Left lung (tissue), 14 donors: ENCODE data around the gene IGSF6. TPM values are rescaled to one million over a fixed set of nuclear protein-coding genes. Genes with fewer than 3 reads are reported as not detected.

Experiments
- ATAC-seq: fragments of 200-7000 bp; cut with Tn5 transposase; one replicate; pipeline ENCODE4 v1.9.1; 2020; ENCODE audit warnings: moderate library complexity
- DNase-seq, 4 donors: peaks; one replicate each; pipeline ENCODE4 v3.0.0-alpha.2; 2013 to 2020
- H3K27ac ChIP-seq, 2 donors: fragments of 200-600 bp; sonication (generic) in 1 of 2; one replicate each; pipeline versions ENCODE4 v1.5.0 to v1.8.0; 2020 to 2021
- H3K27me3 ChIP-seq, 2 donors: fragments of 200-600 bp; sonication (generic) in 1 of 2; one replicate each; pipeline versions ENCODE4 v1.5.0 to v1.8.0; 2020 to 2021
- H3K36me3 ChIP-seq, 2 donors: fragments of 200-600 bp; sonication (generic) in 1 of 2; one replicate each; pipeline versions ENCODE4 v1.5.0 to v1.8.0; 2020 to 2021
- H3K4me1 ChIP-seq, 2 donors: fragments of 200-600 bp; one replicate each; pipeline ENCODE4 v1.8.0; 2021
- H3K4me3 ChIP-seq, 2 donors: fragments of 200-600 bp; sonication (generic) in 1 of 2; one replicate each; pipeline versions ENCODE4 v1.5.0 to v1.8.0; 2020 to 2021; ENCODE audit warnings: mild to moderate bottlenecking in 1 of 2
- H3K9me3 ChIP-seq, 2 donors: fragments of 200-600 bp; sonication (generic) in 1 of 2; one replicate each; pipeline versions ENCODE4 v1.5.0 to v1.8.0; 2020 to 2021
- CTCF ChIP-seq, 2 donors: fragments of 200-600 bp; sonication (generic) in 1 of 2; IDR thresholded peaks; one replicate each; pipeline versions ENCODE4 v1.5.0 to v1.8.0; 2021; ENCODE audit warnings: antibody characterized with exemption in 2 of 2
- intact Hi-C, 2 donors: fragments of 100-400 bp; cut with DNase I; formaldehyde crosslinking; loops; one replicate each; pipeline versions ENCODE4 v1.11.2 to v1.14.2; 2022
- long read RNA-seq, 12 donors: library from polyadenylated mRNA in 2 of 12; unstranded in 2 of 12; transcript quantifications; one replicate each; pipeline ENCODE4 v2.0.0 and lab custom pipeline, GENCODE V29; 2019 to 2026
- polyA plus RNA-seq, 6 donors: library from polyadenylated mRNA; unstranded; fragments of 120-200 nt; gene quantifications; one replicate each; pipeline ENCODE4 v1.2.1, GENCODE V29; 2013; ENCODE audit not compliant: insufficient read length in 6 of 6
- total RNA-seq, 2 donors: library from RNA; stranded (reverse); fragmentation: NEBNext Ultra II Directional; extraction: Animal tissue kit (Norgen Biotek cat#: 25700); gene quantifications; one replicate each; pipeline ENCODE4 v1.2.1, GENCODE V29; 2021
- donor health status: DM: no; HTN: yes; CAD: no.
- donor health status: DM: no; HTN: no; CAD: no.

Gene IGSF6
- total RNA-seq = 10 to 100 TPM; 50.7 to 65.4 TPM
- polyA plus RNA-seq = 1 to 10 TPM; 5.2 to 7.2 (median 6.2) TPM
- long read RNA-seq, donor 1, partial matches to known transcripts = 0 of 2 reads
- long read RNA-seq, donor 1, other reads (novel, unspliced or antisense) = 0 of 2 reads
- long read RNA-seq, donor 2, partial matches to known transcripts = 223 of 289 reads
- long read RNA-seq, donor 2, other reads (novel, unspliced or antisense) = 65 of 289 reads
- long read RNA-seq, donor 3, partial matches to known transcripts = 74 of 270 reads
- long read RNA-seq, donor 3, other reads (novel, unspliced or antisense) = 195 of 270 reads
- long read RNA-seq, donor 4, transcript IGSF6-201 (6 exons, 2,785 nt) = major isoform, 20 of 91 reads
- long read RNA-seq, donor 4, partial matches to known transcripts = 66 of 91 reads
- long read RNA-seq, donor 4, other reads (novel, unspliced or antisense) = 4 of 91 reads
- long read RNA-seq, donor 5 = 0 reads
- long read RNA-seq, donor 6, partial matches to known transcripts = 367 of 562 reads
- long read RNA-seq, donor 6, other reads (novel, unspliced or antisense) = 193 of 562 reads
- long read RNA-seq, donor 7 = 0 reads
- long read RNA-seq, donor 8, partial matches to known transcripts = 193 of 342 reads
- long read RNA-seq, donor 8, other reads (novel, unspliced or antisense) = 148 of 342 reads
- long read RNA-seq, donor 9 = 0 reads
- long read RNA-seq, donor 10, transcript IGSF6-201 (6 exons, 2,785 nt) = major isoform, 17 of 94 reads
- long read RNA-seq, donor 10, partial matches to known transcripts = 66 of 94 reads
- long read RNA-seq, donor 10, other reads (novel, unspliced or antisense) = 10 of 94 reads
- long read RNA-seq, donor 11 = 0 reads
- long read RNA-seq, donor 12, partial matches to known transcripts = 225 of 337 reads
- long read RNA-seq, donor 12, other reads (novel, unspliced or antisense) = 112 of 337 reads

GRCh38 chr16:21652453-21652852 is at the start of gene IGSF6:
Gene IGSF6 (minus strand): TSS chr16:21652608. CDS start chr16:21652598, 10 bp downstream.
- no peak for TF ChIP-seq CTCF (IDR thresholded peaks at IDR 0.05)
- Histone ChIP-seq H3K4me3 (peak within 1 kb of the TSS; percentile 9 to 56), H3K27me3 (no peaks in the 10 kb centered on the region), H3K9me3 (no peaks in the 10 kb centered on the region), H3K4me1 (peaks cover 0 to 64% of the 10 kb centered on the region in 2 donors), H3K27ac (peak within 1 kb of the TSS; percentile 42 to 88), H3K36me3 (peaks cover 0 to 24% of the 10 kb centered on the region in 2 donors)
- no peak for DNase-seq
- ATAC-seq = no peak
- intact Hi-C loops = loop anchor here in 1 of 2 donors (10.0 kb wide), 1 partner anchor 52 kb away; no protein-coding TSS in a partner anchor

GRCh38 chr16:21701271-21701670 is 48.9 kb upstream of the IGSF6 start:
- Histone ChIP-seq H3K4me1 (no peaks in the 10 kb centered on the region), H3K4me3 (no peak overlapping the region), H3K27ac (no peak overlapping the region), H3K36me3 (no peaks in the 10 kb centered on the region), H3K9me3 (no peaks in the 10 kb centered on the region), H3K27me3 (no peaks in the 10 kb centered on the region)
- no peak for DNase-seq
- no peak for TF ChIP-seq CTCF (IDR thresholded peaks at IDR 0.05)
- intact Hi-C loops = loop anchor here in 1 of 2 donors (10.0 kb wide), 1 partner anchor 46 kb away; the partner anchor contains the start of gene IGSF6
- peak; percentile 29 for ATAC-seq

- Histone ChIP-seq H3K27me3 (no peaks in the 10 kb centered on the region), H3K4me3 (no peak overlapping the region), H3K4me1 (no peaks in the 10 kb centered on the region), H3K36me3 (no peaks in the 10 kb centered on the region), H3K9me3 (no peaks in the 10 kb centered on the region), H3K27ac (no peak overlapping the region)
- DNase-seq = no peak
- TF ChIP-seq CTCF (IDR thresholded peaks at IDR 0.05) = no peak
- ATAC-seq = peak; percentile 79
- intact Hi-C loops = no loop called here
These were observed 46.0 kb upstream of the IGSF6 start for GRCh38 chr16:21698169-21699032.

- H3K4me1 ChIP-seq = no peaks in the 10 kb centered on the region
- intact Hi-C loops = no loop called here
These were observed 44.6 kb upstream of the IGSF6 start for GRCh38 chr16:21697032-21697431.

More at GRCh38 chr16:21697032-21697431, 44.6 kb upstream of the IGSF6 start:
- DNase-seq (no peak), ATAC-seq (no peak)
- no peak for TF ChIP-seq CTCF (IDR thresholded peaks at IDR 0.05)
- Histone ChIP-seq H3K27ac (no peak overlapping the region), H3K4me3 (no peak overlapping the region), H3K9me3 (no peaks in the 10 kb centered on the region), H3K27me3 (no peaks in the 10 kb centered on the region), H3K36me3 (no peaks in the 10 kb centered on the region)
